ENCODE data around the gene SURF1. TPM values are rescaled to one million over a fixed set of nuclear protein-coding genes. Genes with fewer than 3 reads are reported as not detected.
A peak's percentile ranks its signal among the peaks of the same experiment; 100 is the strongest.
"Not testable (repeated sequence)": the region's sequence is repeated elsewhere in the genome, so short reads cannot be mapped to it uniquely, and the experiment has no call there.

Gene SURF1
- total RNA-seq, 1 donor from 2014 or later, result 31.3 TPM

- DNase-seq (ENCODE audit: low spot score), result no peak
- H3K27ac Mint-ChIP-seq (ENCODE audit: unreplicated experiment), result no peak overlapping the region
- H3K4me1 Mint-ChIP-seq (ENCODE audit: low read depth), result peaks cover 10% of the 10 kb centered on the region
- no peaks in the 10 kb centered on the region for H3K27me3 Mint-ChIP-seq (ENCODE audit: low read depth)
- no peak overlapping the region for H3K4me3 Mint-ChIP-seq (ENCODE audit: unreplicated experiment)
- peaks cover 11% of the 10 kb centered on the region for H3K36me3 Mint-ChIP-seq (ENCODE audit: low read depth)
- TF ChIP-seq CTCF (IDR thresholded peaks at IDR 0.05), result no peak
- no peaks in the 10 kb centered on the region for H3K9me3 Mint-ChIP-seq (ENCODE audit: low read depth)
Observed at GRCh38 chr9:133340256-133340655, 16.0 kb downstream of the SURF1 start.

GRCh38 chr9:133339641-133340040 is 16.6 kb downstream of the SURF1 start:
- no peak for TF ChIP-seq CTCF (IDR thresholded peaks at IDR 0.05)
- Mint-ChIP-seq H3K9me3 (ENCODE audit: low read depth) (no peaks in the 10 kb centered on the region), H3K4me3 (ENCODE audit: unreplicated experiment) (no peak overlapping the region), H3K27me3 (ENCODE audit: low read depth) (no peaks in the 10 kb centered on the region), H3K4me1 (ENCODE audit: low read depth) (peaks cover 16% of the 10 kb centered on the region), H3K36me3 (ENCODE audit: low read depth) (peaks cover 10% of the 10 kb centered on the region), H3K27ac (ENCODE audit: unreplicated experiment) (no peak overlapping the region)
- DNase-seq (ENCODE audit: low spot score), result no peak

GRCh38 chr9:133335924-133336811 is 20.1 kb downstream of the SURF1 start, which contains the start of gene SURF6:
Gene SURF6, minus strand, starts transcription at chr9:133336188. Its CDS starts 56 bp downstream, at chr9:133336132.
- peaks cover 19% of the 10 kb centered on the region for H3K4me1 Mint-ChIP-seq (ENCODE audit: low read depth)
- peak within 1 kb of the TSS; percentile 94 for H3K27ac Mint-ChIP-seq (ENCODE audit: unreplicated experiment)
- H3K4me3 Mint-ChIP-seq (ENCODE audit: unreplicated experiment), result peak within 1 kb of the TSS; percentile 97
- TF ChIP-seq CTCF (IDR thresholded peaks at IDR 0.05), result no peak
- peaks cover 22% of the 10 kb centered on the region for H3K36me3 Mint-ChIP-seq (ENCODE audit: low read depth)
- H3K9me3 Mint-ChIP-seq (ENCODE audit: low read depth), result no peaks in the 10 kb centered on the region
- DNase-seq (ENCODE audit: low spot score), result peak; percentile 98
- no peaks in the 10 kb centered on the region for H3K27me3 Mint-ChIP-seq (ENCODE audit: low read depth)

- H3K4me1 Mint-ChIP-seq (ENCODE audit: low read depth), result peaks cover 19% of the 10 kb centered on the region
- DNase-seq (ENCODE audit: low spot score), result peak; percentile 20
- H3K36me3 Mint-ChIP-seq (ENCODE audit: low read depth), result peaks cover 23% of the 10 kb centered on the region
- H3K27ac Mint-ChIP-seq (ENCODE audit: unreplicated experiment), result peak overlapping the region; percentile 94
- H3K9me3 Mint-ChIP-seq (ENCODE audit: low read depth); H3K27me3 Mint-ChIP-seq (ENCODE audit: low read depth): not testable (repeated sequence)
- H3K4me3 Mint-ChIP-seq (ENCODE audit: unreplicated experiment), result peak overlapping the region; percentile 97
Observed at GRCh38 chr9:133334888-133335287, 21.4 kb downstream of the SURF1 start.

GRCh38 chr9:133334161-133334560 is 22.1 kb downstream of the SURF1 start:
- Mint-ChIP-seq H3K4me3 (ENCODE audit: unreplicated experiment) (peak overlapping the region; percentile 19), H3K36me3 (ENCODE audit: low read depth) (peaks cover 21% of the 10 kb centered on the region), H3K27ac (ENCODE audit: unreplicated experiment) (no peak overlapping the region), H3K27me3 (ENCODE audit: low read depth) (no peaks in the 10 kb centered on the region), H3K9me3 (ENCODE audit: low read depth) (no peaks in the 10 kb centered on the region), H3K4me1 (ENCODE audit: low read depth) (peaks cover 19% of the 10 kb centered on the region)
- peak; percentile 30 for DNase-seq (ENCODE audit: low spot score)
- TF ChIP-seq CTCF (IDR thresholded peaks at IDR 0.05), result no peak

Measured in chondrocyte (in vitro differentiated cells).